A204.1 (cell line): ENCODE data around the gene MTF1.

Experiments used
- FAIRE-seq: peaks from 2 replicates; lab custom pipeline; 2012; peaks lifted over from hg19 to GRCh38; lab: Jason Lieb, UNC

The MTF1 gene

GRCh38 chr1:37867784-37868183, 8.4 kb upstream of the MTF1 start:
- no peak for FAIRE-seq

- no peak for FAIRE-seq
Measured at GRCh38 chr1:37866491-37866890, 7.1 kb upstream of the MTF1 start.

GRCh38 chr1:37865348-37866120, 6.1 kb upstream of the MTF1 start:
- no peak for FAIRE-seq

- no peak for FAIRE-seq
Measured at GRCh38 chr1:37862330-37862729, 2.9 kb upstream of the MTF1 start.

- no peak for FAIRE-seq
Measured at GRCh38 chr1:37861151-37861550, 1.8 kb upstream of the MTF1 start.

- FAIRE-seq: no peak
Measured at GRCh38 chr1:37860346-37860666, 914 bp upstream of the MTF1 start.

- FAIRE-seq: no peak
Measured at GRCh38 chr1:37858931-37859506, 373 bp downstream of the MTF1 start.

- no peak for FAIRE-seq
Measured at GRCh38 chr1:37854406-37854805, 5.0 kb downstream of the MTF1 start.

- FAIRE-seq: no peak
Measured at GRCh38 chr1:37853157-37853556, 6.2 kb downstream of the MTF1 start.

GRCh38 chr1:37851782-37852210, 7.6 kb downstream of the MTF1 start:
- no peak for FAIRE-seq

- no peak for FAIRE-seq
Measured at GRCh38 chr1:37851262-37851661, 8.1 kb downstream of the MTF1 start.

GRCh38 chr1:37850352-37850955, 8.9 kb downstream of the MTF1 start:
- no peak for FAIRE-seq

GRCh38 chr1:37849480-37849879, 9.9 kb downstream of the MTF1 start:
- no peak for FAIRE-seq

GRCh38 chr1:37846647-37847339, 12.6 kb downstream of the MTF1 start:
- no peak for FAIRE-seq

- FAIRE-seq: no peak
Measured at GRCh38 chr1:37845786-37846185, 13.6 kb downstream of the MTF1 start.

GRCh38 chr1:37845049-37845646, 14.2 kb downstream of the MTF1 start:
- FAIRE-seq: no peak

GRCh38 chr1:37844536-37844935, 14.9 kb downstream of the MTF1 start:
- FAIRE-seq: no peak

- FAIRE-seq: no peak
Measured at GRCh38 chr1:37841652-37842051, 17.7 kb downstream of the MTF1 start.

- FAIRE-seq: no peak
Measured at GRCh38 chr1:37840711-37841110, 18.7 kb downstream of the MTF1 start.

GRCh38 chr1:37839676-37840075, 19.7 kb downstream of the MTF1 start:
- FAIRE-seq: no peak

GRCh38 chr1:37836788-37837187, 22.6 kb downstream of the MTF1 start:
- FAIRE-seq: no peak

- no peak for FAIRE-seq
Measured at GRCh38 chr1:37831809-37832208, 27.6 kb downstream of the MTF1 start.

- no peak for FAIRE-seq
Measured at GRCh38 chr1:37831109-37831508, 28.3 kb downstream of the MTF1 start.
